GM12878 (cell line): ENCODE results near the gene IGF2R. TPM values are rescaled to one million over a fixed set of nuclear protein-coding genes. Genes with fewer than 3 reads are reported as not detected.

ENCODE experiments used
- ATAC-seq: fragments of 200-7000 bp; cut with Tn5 transposase; 3 replicates; pipeline ENCODE4 v1.9.1; 2020; ENCODE audit warnings: mild to moderate bottlenecking, moderate library complexity
- BruUV-seq: library from RNA; stranded (reverse); fragments of 400-500 nt; replicated peaks from 2 replicates; lab custom pipeline; 2021; lab: Mats Ljungman, UMichigan
- CTCF ChIA-PET: fragments of 300-600 bp; sonication (Branson Sonifier 250); formaldehyde crosslinking; extraction: SDS; loops from one replicate; lab custom pipeline; 2021; ENCODE audit warnings: inconsistent platforms; lab: Yijun Ruan, JAX
- POLR2A ChIA-PET: fragments of 350-600 bp; formaldehyde crosslinking; extraction: SDS; loops from one replicate; lab custom pipeline; 2021; ENCODE audit warnings: inconsistent platforms; lab: Charles Lee
- RAD21 ChIA-PET: fragments of 300-600 bp; sonication (Branson Sonifier 250); formaldehyde crosslinking; loops from one replicate; lab custom pipeline; 2023; ENCODE audit warnings: antibody characterized with exemption; ENCODE audit not compliant: unreplicated experiment; lab: Charles Lee
- SMC1A ChIA-PET: fragments of 300-600 bp; sonication (Branson Sonifier 250); formaldehyde crosslinking; loops from one replicate; lab custom pipeline; 2023; ENCODE audit not compliant: unreplicated experiment, uncharacterized antibody; lab: Charles Lee
- DNase-seq: peaks from one replicate; pipeline ENCODE4 v3.0.0-alpha.2; 2011; ENCODE audit warnings: low read depth, low spot score
- FAIRE-seq: peaks from 3 replicates; lab custom pipeline; 2011; peaks lifted over from hg19 to GRCh38; lab: Jason Lieb, UNC
- H2AFZ ChIP-seq: 2 replicates; pipeline ENCODE4 v1.6.0; 2011; ENCODE audit warnings: low read depth, low read length, control low read depth; ENCODE audit not compliant: control insufficient read depth
- H3K27ac ChIP-seq: 2 replicates; pipeline ENCODE4 v1.5.1; 2011; ENCODE audit warnings: control low read depth; ENCODE audit not compliant: control insufficient read depth, insufficient read depth
- H3K27me3 ChIP-seq, 2 experiments: replicated peaks in 1 of 2; 2 replicates each; pipeline versions ENCODE4 v1.6.0 to v1.6.1; 2011; ENCODE audit warnings: low read length in 1 of 2; ENCODE audit not compliant: control insufficient read depth in 2 of 2, insufficient read depth in 2 of 2
- H3K36me3 ChIP-seq, 2 experiments: 2 replicates each; pipeline ENCODE4 v1.5.1; 2011; ENCODE audit warnings: low read length in 1 of 2; ENCODE audit not compliant: control insufficient read depth in 2 of 2, insufficient read depth in 2 of 2
- H3K4me1 ChIP-seq: 2 replicates; pipeline ENCODE4 v1.6.1; 2011; ENCODE audit warnings: mild to moderate bottlenecking, low read length, moderate library complexity, mixed read lengths; ENCODE audit not compliant: control insufficient read depth, insufficient read depth
- H3K4me2 ChIP-seq: 2 replicates; pipeline ENCODE4 v1.6.0; 2011; ENCODE audit warnings: control low read depth; ENCODE audit not compliant: control insufficient read depth, insufficient read depth
- H3K4me3 ChIP-seq: fragments of 200-600 bp; sonication (generic); 2 replicates; pipeline ENCODE4 v1.5.1; 2016
- H3K79me2 ChIP-seq: 2 replicates; pipeline ENCODE4 v1.6.0; 2011; ENCODE audit warnings: low read length; ENCODE audit not compliant: control insufficient read depth, insufficient read depth
- H3K9ac ChIP-seq: 2 replicates; pipeline ENCODE4 v1.8.0; 2011; ENCODE audit warnings: low read length, control low read depth, mixed read lengths; ENCODE audit not compliant: control insufficient read depth, insufficient read depth
- H3K9me3 ChIP-seq: replicated peaks from 3 replicates; pipeline ENCODE4 v1.5.1; 2011; ENCODE audit warnings: mild to moderate bottlenecking, low read length; ENCODE audit not compliant: control insufficient read depth, insufficient read depth
- H4K20me1 ChIP-seq: 2 replicates; pipeline ENCODE4 v1.6.0; 2011; ENCODE audit not compliant: control insufficient read depth, insufficient read depth
- CEBPB ChIP-seq, 2 experiments: fragments of 150-350 bp in 1 of 2; IDR thresholded peaks; 2 replicates each; pipeline ENCODE4 v1.6.1; 2012 to 2014; ENCODE audit warnings: low read depth in 2 of 2, low read length in 2 of 2, borderline replicate concordance in 1 of 2, inconsistent platforms in 1 of 2
- E2F4 ChIP-seq: IDR thresholded peaks from 2 replicates; pipeline ENCODE4 v1.6.1; 2012; ENCODE audit warnings: low read depth, low read length, improper control_type of control experiment
- EGR1 ChIP-seq, 2 experiments: IDR thresholded peaks; 1 replicate in 1 of 2; 2 replicates in 1 of 2; pipeline ENCODE4 v1.6.1; 2011 to 2012; ENCODE audit warnings: low read depth in 2 of 2, low read length in 2 of 2, borderline replicate concordance in 1 of 2, mild to moderate bottlenecking in 1 of 2, moderate library complexity in 1 of 2
- EP300 ChIP-seq, 2 experiments: fragments of 150-350 bp in 1 of 2; IDR thresholded peaks; 2 replicates each; pipeline ENCODE4 v1.6.1; 2011 to 2012; ENCODE audit warnings: low read depth in 2 of 2, low read length in 2 of 2, borderline replicate concordance in 1 of 2, improper control_type of control experiment in 1 of 2, inconsistent platforms in 1 of 2; ENCODE audit not compliant: control insufficient read depth in 1 of 2
- RB1 ChIP-seq: fragments of 450-650 bp; formaldehyde crosslinking; IDR thresholded peaks from 2 replicates; pipeline ENCODE4 v1.6.1; 2017; ENCODE audit warnings: mild to moderate bottlenecking, borderline replicate concordance
- RFX5 ChIP-seq: IDR thresholded peaks from 2 replicates; pipeline ENCODE4 v1.6.1; 2011; ENCODE audit warnings: low read depth, low read length, improper control_type of control experiment
- SMAD1 ChIP-seq: fragments of 450-650 bp; IDR thresholded peaks from 2 replicates; pipeline ENCODE4 v1.6.1; 2018; ENCODE audit warnings: mild to moderate bottlenecking, low read depth; ENCODE audit not compliant: partially characterized antibody
- SP1 ChIP-seq: IDR thresholded peaks from one replicate; pipeline ENCODE4 v1.6.1; 2011; ENCODE audit warnings: low read depth, low read length
- SPI1 ChIP-seq: IDR thresholded peaks from 2 replicates; pipeline ENCODE4 v1.6.1; 2011; ENCODE audit warnings: low read depth, mild to moderate bottlenecking, low read length, moderate library complexity, borderline replicate concordance; ENCODE audit not compliant: insufficient read depth
- TCF3 ChIP-seq: IDR thresholded peaks from 2 replicates; pipeline ENCODE4 v1.6.1; 2012; ENCODE audit warnings: low read depth, mild to moderate bottlenecking, low read length, borderline replicate concordance; ENCODE audit not compliant: insufficient read depth
- ZNF274 ChIP-seq: IDR thresholded peaks from one replicate; pipeline ENCODE4 v1.8.0; 2011; ENCODE audit not compliant: insufficient read length, insufficient read depth
- ZNF384 ChIP-seq: IDR thresholded peaks from 2 replicates; pipeline ENCODE4 v1.6.1; 2012; ENCODE audit warnings: low read depth, mild to moderate bottlenecking, low read length, improper control_type of control experiment, borderline replicate concordance
- WGBS: methylation state at CpG from one replicate; pipeline ENCODE4 v1.1.6; 2016; ENCODE audit warnings: low lambda C conversion rate; ENCODE audit not compliant: insufficient replicate concordance, insufficient coverage; ENCODE audit errors: missing lambda C conversion rate; 5-methylcytosine and 5-hydroxymethylcytosine counted together
- in situ Hi-C: fragments of 300-500 bp; cut with MboI; formaldehyde crosslinking; loops from 9 replicates; pipeline ENCODE4 v1.14.3; 2018; ENCODE audit warnings: mixed read lengths
- intact Hi-C: fragments of 100-400 bp; cut with micrococcal nuclease; formaldehyde crosslinking; loops from one replicate; pipeline ENCODE4 v1.14.2; 2022; ENCODE audit not compliant: unreplicated experiment
- polyA plus RNA-seq, 11 experiments: library from polyadenylated mRNA; depleted of rRNA in 4 of 11; unstranded in 6 of 11; stranded (reverse) in 5 of 11; fragments of >200 nt; fragmentation: Nextera tagmentation in 4 of 11; fragmentation: Illumina TruSeq in 1 of 11; extraction: Ambion mirVana in 4 of 11; extraction: Trizol in 1 of 11; gene quantifications; 1 replicate in 1 of 11; 2 replicates in 10 of 11; pipeline versions ENCODE4 v1.2.1 to v1.2.3, GENCODE V29; 2011 to 2016; ENCODE audit warnings: inconsistent platforms in 2 of 11, missing spikeins in 2 of 11, low read depth in 1 of 11
- total RNA-seq, 4 experiments: library from RNA; depleted of rRNA in 3 of 4; stranded (reverse); fragments of >200 nt in 3 of 4; fragmentation: Illumina TruSeq in 1 of 4; extraction: Trizol in 1 of 4; gene quantifications; 2 replicates each; pipeline versions ENCODE4 v1.2.1 to v1.2.3, GENCODE V29; 2013 to 2021

Gene IGF2R
- total and polyA plus RNA-seq, 10 of the 15 experiments (the other 5 are each of a cell fraction or from before 2014, with no cell fraction given), result 1.00 to 40.1 (median 16.8) TPM

- 50% methylated on average over 6 of the region's 6 CpGs for WGBS
- intact Hi-C loops, result no loop called here
- in situ Hi-C loops, result no loop called here
- DNase-seq (no peak), ATAC-seq (no peak), FAIRE-seq (no peak)
- SMC1A ChIA-PET, result interaction anchor here (1.3 to 1.5 kb wide), 3 partner anchors 11 to 24 kb away, joined by 3 to 6 read pairs (median 5); no protein-coding TSS in a partner anchor
- Histone ChIP-seq H3K36me3 (no peaks in the 10 kb centered on the region), H3K4me3 (no peak overlapping the region), H4K20me1 (no peaks in the 10 kb centered on the region), H2AFZ (no peak overlapping the region), H3K9me3 (no peaks in the 10 kb centered on the region), H3K79me2 (no peaks in the 10 kb centered on the region), H3K4me2 (no peak overlapping the region), H3K4me1 (peaks cover 9% of the 10 kb centered on the region), H3K9ac (no peak overlapping the region), H3K27me3 (no peaks in the 10 kb centered on the region), H3K27ac (no peak overlapping the region)
- RAD21 ChIA-PET, result interaction anchor here (0.6 to 1.3 kb wide), 2 partner anchors 25 to 124 kb away, joined by 3 to 7 read pairs; no protein-coding TSS in a partner anchor
- CTCF ChIA-PET, result interaction anchor here (1.2 kb wide), 1 partner anchor 11 kb away, joined by 3 read pairs; no protein-coding TSS in a partner anchor
- POLR2A ChIA-PET, result no interaction called here
- BruUV-seq, result no TSS peak
- TF ChIP-seq EGR1 (IDR thresholded peaks at IDR 0.05; ENCODE audit: borderline replicate concordance in 1 of 2, low read depth in 2 of 2, low read length in 2 of 2) (no peak), ZNF274 (no peak), SPI1 (no peak), RFX5 (no peak), TCF3 (no peak), SP1 (no peak), CEBPB (IDR thresholded peaks at IDR 0.05; ENCODE audit: borderline replicate concordance in 1 of 2, low read depth in 2 of 2, low read length in 2 of 2) (no peak), EP300 (IDR thresholded peaks at IDR 0.05; ENCODE audit: borderline replicate concordance in 1 of 2, control insufficient read depth in 1 of 2, low read depth in 2 of 2, low read length in 2 of 2) (no peak), ZNF384 (no peak), E2F4 (no peak), SMAD1 (no peak), RB1 (no peak)
These were observed 11.7 kb upstream of the IGF2R start for GRCh38 chr6:159957071-159957673.
